ENCODE measurements around the gene ADK.

- TF ChIP-seq CTCF (IDR thresholded peaks at IDR 0.05 in 4 of 5, conservative IDR thresholded peaks at IDR 0.05 in 1 of 5) (no peak), POLR2A (IDR thresholded peaks at IDR 0.05) (no peak)
Measured at GRCh38 chr10:74511051-74511450, 360.0 kb downstream of the ADK start.
